CD14-positive monocyte (primary cell): Measurements from ENCODE around the gene CARMIL1. TPM values are rescaled to one million over a fixed set of nuclear protein-coding genes. Genes with fewer than 3 reads are reported as not detected.

ENCODE experiments used
- DNase-seq, 3 donors: peaks; one replicate each; pipeline ENCODE4 v3.0.0-alpha.2; 2011 to 2022
- H2AFZ ChIP-seq: 2 replicates; pipeline ENCODE4 v1.6.0; 2012; ENCODE audit warnings: mild to moderate bottlenecking, low read depth, low read length, inconsistent platforms; ENCODE audit not compliant: insufficient read depth, poor library complexity, severe bottlenecking
- H3K27ac ChIP-seq, 2 donors: 1 replicate in 1 of 2; 2 replicates in 1 of 2; pipeline ENCODE4 v1.5.1; 2012 to 2013; ENCODE audit warnings: low read length in 2 of 2, control low read depth in 1 of 2, inconsistent platforms in 1 of 2, low read depth in 1 of 2, mild to moderate bottlenecking in 1 of 2
- H3K27me3 ChIP-seq, 2 donors: one replicate each; pipeline versions ENCODE4 v1.6.0 to v1.6.1; 2011 to 2013; ENCODE audit warnings: low read length in 2 of 2; ENCODE audit not compliant: control insufficient read depth in 2 of 2, insufficient read depth in 2 of 2
- H3K36me3 ChIP-seq, 2 donors: replicated peaks in 1 of 2; 1 replicate in 1 of 2; 2 replicates in 1 of 2; pipeline versions ENCODE4 v1.5.1 to v1.6.1; 2012 to 2013; ENCODE audit warnings: low read length in 2 of 2, control low read depth in 1 of 2, inconsistent platforms in 1 of 2, mild to moderate bottlenecking in 1 of 2; ENCODE audit not compliant: insufficient read depth in 2 of 2, control insufficient read depth in 1 of 2
- H3K4me1 ChIP-seq, 2 donors: 1 replicate in 1 of 2; 2 replicates in 1 of 2; pipeline versions ENCODE4 v1.5.1 to v1.6.1; 2012 to 2013; ENCODE audit warnings: low read length in 2 of 2, control low read depth in 1 of 2, inconsistent platforms in 1 of 2, mild to moderate bottlenecking in 1 of 2, moderate library complexity in 1 of 2; ENCODE audit not compliant: insufficient read depth in 2 of 2, control insufficient read depth in 1 of 2
- H3K4me2 ChIP-seq: replicated peaks from 2 replicates; pipeline ENCODE3; 2012; ENCODE audit warnings: low read length, moderate library complexity, mild to moderate bottlenecking; ENCODE audit not compliant: poor library complexity, severe bottlenecking; ENCODE audit errors: extremely low read depth
- H3K4me3 ChIP-seq, 3 experiments: fragments of 200-600 bp in 1 of 3; sonication (generic) in 1 of 3; replicated peaks in 1 of 3; 1 replicate in 2 of 3; 2 replicates in 1 of 3; pipeline ENCODE4 v1.5.1; 2011 to 2013; ENCODE audit warnings: low read length in 3 of 3, mild to moderate bottlenecking in 3 of 3, control low read depth in 2 of 3, low read depth in 2 of 3, inconsistent platforms in 1 of 3, moderate library complexity in 1 of 3
- H3K79me2 ChIP-seq: 2 replicates; pipeline ENCODE4 v1.6.0; 2012; ENCODE audit warnings: mild to moderate bottlenecking, control low read depth, inconsistent platforms, low read length, moderate library complexity; ENCODE audit not compliant: insufficient read depth
- H3K9ac ChIP-seq: 2 replicates; pipeline ENCODE4 v1.6.0; 2017; ENCODE audit warnings: low read length, mild to moderate bottlenecking; ENCODE audit not compliant: insufficient read depth, poor library complexity, severe bottlenecking
- H3K9me3 ChIP-seq, 2 donors: replicated peaks in 1 of 2; 1 replicate in 1 of 2; 2 replicates in 1 of 2; pipeline versions ENCODE4 v1.5.1 to v1.6.1; 2012 to 2013; ENCODE audit warnings: low read length in 2 of 2, control low read depth in 1 of 2; ENCODE audit not compliant: control insufficient read depth in 1 of 2, insufficient read depth in 1 of 2
- H4K20me1 ChIP-seq: 2 replicates; pipeline ENCODE4 v1.6.0; 2012; ENCODE audit warnings: mild to moderate bottlenecking, low read length, control low read depth, moderate library complexity; ENCODE audit not compliant: insufficient read depth
- H3K27ac Mint-ChIP-seq, 7 donors: one replicate each; pipeline ENCODE4 v1.8.0; 2020; ENCODE audit warnings: mild to moderate bottlenecking in 7 of 7, mixed read lengths in 7 of 7, moderate library complexity in 6 of 7, inconsistent platforms in 2 of 7
- H3K27me3 Mint-ChIP-seq, 3 donors: one replicate each; pipeline ENCODE4 v1.8.0; 2021 to 2022; ENCODE audit warnings: low read depth in 3 of 3, mild to moderate bottlenecking in 3 of 3, mixed read lengths in 3 of 3, moderate library complexity in 3 of 3, inconsistent platforms in 1 of 3
- H3K36me3 Mint-ChIP-seq, 2 donors: one replicate each; pipeline ENCODE4 v1.8.0; 2020; ENCODE audit warnings: mixed read lengths in 2 of 2, inconsistent platforms in 1 of 2, mild to moderate bottlenecking in 1 of 2
- H3K4me1 Mint-ChIP-seq: one replicate; pipeline ENCODE4 v1.8.0; 2020; ENCODE audit warnings: mild to moderate bottlenecking, mixed read lengths
- H3K4me3 Mint-ChIP-seq, 2 donors: one replicate each; pipeline ENCODE4 v1.8.0; 2020; ENCODE audit warnings: mild to moderate bottlenecking in 2 of 2, mixed read lengths in 2 of 2, moderate library complexity in 1 of 2
- H3K9me3 Mint-ChIP-seq, 7 donors: one replicate each; pipeline ENCODE4 v1.8.0; 2020 to 2022; ENCODE audit warnings: mixed read lengths in 7 of 7, mild to moderate bottlenecking in 6 of 7, moderate library complexity in 6 of 7, inconsistent platforms in 2 of 7
- WGBS: methylation state at CpG from one replicate; pipeline ENCODE4 v1.1.5; 2013; ENCODE audit warnings: missing lambda C conversion rate; ENCODE audit not compliant: insufficient coverage; 5-methylcytosine and 5-hydroxymethylcytosine counted together
- intact Hi-C, 2 donors: fragments of 100-400 bp; cut with micrococcal nuclease; formaldehyde crosslinking; loops; one replicate each; pipeline versions ENCODE4 v1.15.0 to v1.15.1; 2023
- polyA plus RNA-seq, 3 donors: library from polyadenylated mRNA; depleted of rRNA in 1 of 3; unstranded in 2 of 3; stranded (reverse) in 1 of 3; fragments of 300-500 nt in 2 of 3; fragments of >200 nt in 1 of 3; fragmentation: Illumina TruSeq in 2 of 3; gene quantifications; 1 replicate in 2 of 3; 2 replicates in 1 of 3; pipeline ENCODE4 v1.2.3, GENCODE V29; 2012 to 2021
- TF ChIP-seq, protein P1 (sequence below): fragments of 200-600 bp; IDR thresholded peaks from one replicate; pipeline ENCODE4 v1.8.0; 2022; ENCODE audit warnings: antibody characterized with exemption, mild to moderate bottlenecking

Gene CARMIL1
- polyA plus RNA-seq, 3 donors: 0.30 to 0.49 (median 0.41) TPM

DNA sequence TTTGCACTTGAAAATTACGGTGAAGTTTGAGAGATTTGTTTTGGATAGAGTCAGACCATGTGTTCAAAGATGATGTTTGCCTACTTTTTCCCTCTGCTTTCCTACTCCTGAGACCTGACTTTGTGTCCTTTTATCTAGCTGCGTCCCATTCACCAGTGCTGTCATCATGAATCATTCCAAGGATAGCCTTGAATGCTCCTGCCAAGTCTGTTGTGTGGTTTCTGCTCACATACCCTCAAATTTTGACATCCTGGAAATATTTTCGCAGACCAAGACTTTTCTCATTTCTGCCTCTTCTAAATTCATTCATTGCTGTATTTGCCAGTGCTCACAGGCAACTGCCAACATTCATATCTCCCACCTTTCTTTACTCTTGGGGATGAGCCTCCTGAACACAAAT lies 197.0 kb downstream of the CARMIL1 start:
- DNase-seq: no peak
- Histone ChIP-seq H3K36me3 (no peaks in the 10 kb centered on the region), H3K79me2 (no peaks in the 10 kb centered on the region), H3K27me3 (no peaks in the 10 kb centered on the region), H3K9me3 (no peaks in the 10 kb centered on the region), H4K20me1 (no peaks in the 10 kb centered on the region), H2AFZ (no peak overlapping the region), H3K4me3 (no peak overlapping the region), H3K9ac (no peak overlapping the region), H3K27ac (no peak overlapping the region), H3K4me2 (no peak overlapping the region), H3K4me1 (peaks cover 6 to 7% of the 10 kb centered on the region in 2 donors)
- Mint-ChIP-seq H3K36me3 (peaks cover 0 to 4% of the 10 kb centered on the region in 2 donors), H3K9me3 (peaks cover 0 to 3% (median 0%) of the 10 kb centered on the region in 7 donors), H3K27ac (no peak overlapping the region), H3K4me3 (no peak overlapping the region), H3K4me1 (peaks cover 14% of the 10 kb centered on the region), H3K27me3 (peaks cover 0 to 2% (median 0%) of the 10 kb centered on the region in 3 donors)
- TF ChIP-seq, protein P1, sequence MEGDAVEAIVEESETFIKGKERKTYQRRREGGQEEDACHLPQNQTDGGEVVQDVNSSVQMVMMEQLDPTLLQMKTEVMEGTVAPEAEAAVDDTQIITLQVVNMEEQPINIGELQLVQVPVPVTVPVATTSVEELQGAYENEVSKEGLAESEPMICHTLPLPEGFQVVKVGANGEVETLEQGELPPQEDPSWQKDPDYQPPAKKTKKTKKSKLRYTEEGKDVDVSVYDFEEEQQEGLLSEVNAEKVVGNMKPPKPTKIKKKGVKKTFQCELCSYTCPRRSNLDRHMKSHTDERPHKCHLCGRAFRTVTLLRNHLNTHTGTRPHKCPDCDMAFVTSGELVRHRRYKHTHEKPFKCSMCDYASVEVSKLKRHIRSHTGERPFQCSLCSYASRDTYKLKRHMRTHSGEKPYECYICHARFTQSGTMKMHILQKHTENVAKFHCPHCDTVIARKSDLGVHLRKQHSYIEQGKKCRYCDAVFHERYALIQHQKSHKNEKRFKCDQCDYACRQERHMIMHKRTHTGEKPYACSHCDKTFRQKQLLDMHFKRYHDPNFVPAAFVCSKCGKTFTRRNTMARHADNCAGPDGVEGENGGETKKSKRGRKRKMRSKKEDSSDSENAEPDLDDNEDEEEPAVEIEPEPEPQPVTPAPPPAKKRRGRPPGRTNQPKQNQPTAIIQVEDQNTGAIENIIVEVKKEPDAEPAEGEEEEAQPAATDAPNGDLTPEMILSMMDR: no peak
- intact Hi-C loops: loop anchor here in 1 of 2 donors (10.0 kb wide), 1 partner anchor 71 kb away; no protein-coding TSS in a partner anchor
- 100% methylated on average over 2 of the region's 3 CpGs for WGBS

DNA sequence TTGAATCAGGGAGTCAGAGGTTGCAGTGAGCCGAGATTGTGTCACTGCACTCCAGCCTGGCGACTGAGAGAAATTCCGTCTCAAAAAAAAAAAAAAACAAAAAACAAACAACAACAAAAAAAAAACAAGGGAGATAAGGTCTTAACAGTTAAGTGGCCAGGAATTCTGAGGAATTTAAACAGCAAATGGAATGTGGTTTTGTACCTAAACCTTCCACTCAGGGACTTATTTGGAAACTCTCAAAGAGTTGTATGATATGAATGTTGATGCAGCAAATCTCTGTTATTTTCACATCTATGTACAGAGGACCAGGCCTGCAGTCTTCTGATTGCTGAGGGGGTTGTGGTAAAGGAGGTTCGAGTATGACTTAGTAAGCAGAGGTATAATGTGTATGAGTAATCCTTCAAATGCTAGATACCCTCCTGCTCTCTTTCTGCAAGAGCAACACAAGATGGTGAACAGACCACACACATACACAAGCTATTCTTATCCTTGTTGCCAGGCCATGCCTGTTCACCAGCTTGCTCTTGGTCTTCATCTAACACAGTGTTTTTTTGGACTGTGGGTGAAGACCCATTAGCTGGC lies 197.9 kb downstream of the CARMIL1 start:
- H3K36me3 Mint-ChIP-seq: peaks cover 0 to 4% of the 10 kb centered on the region in 2 donors
- H4K20me1 ChIP-seq: no peaks in the 10 kb centered on the region
- no peak overlapping the region for H3K4me3 ChIP-seq
- no peak overlapping the region for H3K4me3 Mint-ChIP-seq
- H3K9ac ChIP-seq: no peak overlapping the region
- TF ChIP-seq, protein P1: no peak
- no peak overlapping the region for H2AFZ ChIP-seq
- H3K9me3 ChIP-seq: no peaks in the 10 kb centered on the region
- H3K27me3 ChIP-seq: no peaks in the 10 kb centered on the region
- H3K9me3 Mint-ChIP-seq: peaks cover 0 to 3% (median 0%) of the 10 kb centered on the region in 7 donors
- H3K79me2 ChIP-seq: no peaks in the 10 kb centered on the region
- H3K4me1 ChIP-seq: peaks cover 6 to 7% of the 10 kb centered on the region in 2 donors
- H3K4me2 ChIP-seq: no peak overlapping the region
- no peak overlapping the region for H3K27ac Mint-ChIP-seq
- no peak for DNase-seq
- peaks cover 14% of the 10 kb centered on the region for H3K4me1 Mint-ChIP-seq
- no CpG with 5 or more reads among the region's 4 CpGs for WGBS
- intact Hi-C loops: loop anchor here in 1 of 2 donors (10.0 kb wide), 1 partner anchor 72 kb away; no protein-coding TSS in a partner anchor
- no peak overlapping the region for H3K27ac ChIP-seq
- no peaks in the 10 kb centered on the region for H3K36me3 ChIP-seq
- H3K27me3 Mint-ChIP-seq: peaks cover 0 to 2% (median 0%) of the 10 kb centered on the region in 3 donors
